HCT116 (cell line): ENCODE data around the gene RSAD1. TPM values are rescaled to one million over a fixed set of nuclear protein-coding genes. Genes with fewer than 3 reads are reported as not detected.

Experiments used
- ATAC-seq: fragments of 200-7000 bp; cut with Tn5 transposase; 2 replicates; pipeline ENCODE4 v1.9.1; 2020; ENCODE audit warnings: mild to moderate bottlenecking, moderate library complexity
- BruUV-seq: library from RNA; stranded (reverse); fragments of 400-500 nt; replicated peaks from 2 replicates; lab custom pipeline; 2021; lab: Mats Ljungman, UMichigan
- CTCF ChIA-PET: fragments of 300-600 bp; sonication (Branson Sonifier 250); formaldehyde crosslinking; loops from one replicate; lab custom pipeline; 2021; ENCODE audit warnings: antibody characterized with exemption; lab: Charles Lee
- POLR2A ChIA-PET: fragments of 300-600, 350-600 bp; sonication (Branson Sonifier 250); formaldehyde crosslinking; loops from one replicate; lab custom pipeline; 2021; ENCODE audit warnings: antibody characterized with exemption; lab: Charles Lee
- RAD21 ChIA-PET, 2 experiments: fragments of 300-600 bp; sonication (Branson Sonifier 250); formaldehyde crosslinking; loops; one replicate each; lab custom pipeline; 2023; ENCODE audit warnings: low total read pairs in 2 of 2; ENCODE audit not compliant: uncharacterized antibody in 2 of 2, unreplicated experiment in 2 of 2, low non-redundant PET in 1 of 2; lab: Charles Lee
- DNase-seq: peaks from one replicate; pipeline ENCODE4 v3.0.0-alpha.2; 2010; ENCODE audit warnings: low read depth, low spot score
- H2AFZ ChIP-seq: fragments of 200-600 bp; shearing (Covaris generic), sonication (generic); 2 replicates; pipeline ENCODE4 v1.6.1; 2017; ENCODE audit warnings: low read depth, mixed run types, mixed read lengths, antibody characterized with exemption, low read length; ENCODE audit not compliant: poor library complexity, severe bottlenecking
- H3K27ac ChIP-seq: 2 replicates; pipeline ENCODE4 v1.5.1; 2012; ENCODE audit warnings: low read depth, low read length
- H3K27me3 ChIP-seq: fragments of 200-600 bp; sonication (generic); 2 replicates; pipeline ENCODE4 v1.6.1; 2016; ENCODE audit warnings: mixed run types, low read length, mixed read lengths; ENCODE audit not compliant: insufficient read depth
- H3K36me3 ChIP-seq, 2 experiments: fragments of 200-500 bp in 1 of 2; fragments of 200-600 bp in 1 of 2; sonication (Bioruptor generic) in 1 of 2; sonication (generic) in 1 of 2; 2 replicates each; pipeline versions ENCODE4 v1.5.1 to v1.6.1; 2014 to 2016; ENCODE audit warnings: low read length in 2 of 2, inconsistent platforms in 1 of 2, mixed read lengths in 1 of 2, mixed run types in 1 of 2; ENCODE audit not compliant: insufficient read depth in 2 of 2, control insufficient read depth in 1 of 2
- H3K4me1 ChIP-seq, 2 experiments: fragments of 200-600 bp in 1 of 2; sonication (generic) in 1 of 2; 2 replicates each; pipeline versions ENCODE4 v1.5.1 to v1.6.1; 2012 to 2017; ENCODE audit warnings: low read length in 2 of 2, inconsistent platforms in 1 of 2, mild to moderate bottlenecking in 1 of 2, mixed read lengths in 1 of 2, mixed run types in 1 of 2, moderate library complexity in 1 of 2; ENCODE audit not compliant: insufficient read depth in 2 of 2, control insufficient read depth in 1 of 2
- H3K4me2 ChIP-seq: fragments of 200-600 bp; sonication (generic); 2 replicates; pipeline ENCODE4 v1.6.1; 2017; ENCODE audit warnings: mixed run types, low read length, mixed read lengths
- H3K4me3 ChIP-seq, 2 experiments: fragments of 200-600 bp in 1 of 2; sonication (generic) in 1 of 2; replicated peaks in 1 of 2; 2 replicates each; pipeline ENCODE4 v1.5.1; 2011 to 2016; ENCODE audit warnings: low read length in 2 of 2, control low read depth in 1 of 2, low read depth in 1 of 2, mild to moderate bottlenecking in 1 of 2, mixed read lengths in 1 of 2, mixed run types in 1 of 2
- H3K79me2 ChIP-seq: fragments of 200-600 bp; sonication (generic); 2 replicates; pipeline ENCODE4 v1.6.1; 2017; ENCODE audit warnings: mild to moderate bottlenecking, mixed run types, low read length, moderate library complexity, mixed read lengths; ENCODE audit not compliant: insufficient read depth
- H3K9ac ChIP-seq: fragments of 200-600 bp; sonication (generic); 2 replicates; pipeline ENCODE4 v1.6.1; 2016; ENCODE audit warnings: low read length, mixed read lengths
- H3K9me2 ChIP-seq: fragments of 200-600 bp; sonication (generic), shearing (Covaris generic); 2 replicates; pipeline ENCODE4 v1.6.1; 2017; ENCODE audit warnings: mixed run types, mild to moderate bottlenecking, moderate library complexity; ENCODE audit not compliant: insufficient read depth
- H3K9me3 ChIP-seq, 2 experiments: fragments of 200-500 bp in 1 of 2; fragments of 200-600 bp in 1 of 2; sonication (Bioruptor generic) in 1 of 2; sonication (generic) in 1 of 2; 2 replicates each; pipeline ENCODE4 v1.6.1; 2014 to 2017; ENCODE audit warnings: low read length in 2 of 2, mixed read lengths in 2 of 2, inconsistent platforms in 1 of 2, low read depth in 1 of 2, mild to moderate bottlenecking in 1 of 2, mixed run types in 1 of 2, moderate library complexity in 1 of 2; ENCODE audit not compliant: control insufficient read depth in 1 of 2, insufficient read depth in 1 of 2
- H4K20me1 ChIP-seq: fragments of 200-600 bp; sonication (generic), shearing (Covaris generic); 2 replicates; pipeline ENCODE4 v1.6.1; 2017; ENCODE audit warnings: mixed run types, mild to moderate bottlenecking, moderate library complexity; ENCODE audit not compliant: insufficient read depth
- ATF3 ChIP-seq: IDR thresholded peaks from 2 replicates; pipeline ENCODE4 v1.6.1; 2012
- CBX3 ChIP-seq: IDR thresholded peaks from 2 replicates; pipeline ENCODE4 v1.6.1; 2012; ENCODE audit warnings: low read depth
- EGR1 ChIP-seq: IDR thresholded peaks from 2 replicates; pipeline ENCODE4 v1.6.1; 2012; ENCODE audit warnings: low read depth
- ELF1 ChIP-seq: IDR thresholded peaks from 2 replicates; pipeline ENCODE4 v1.6.1; 2012; ENCODE audit warnings: low read depth, borderline replicate concordance
- EZH2 ChIP-seq: fragments of 200-600 bp; sonication (generic); IDR thresholded peaks from 2 replicates; pipeline ENCODE4 v1.6.1; 2017; ENCODE audit warnings: antibody characterized with exemption, mixed run types
- EZH2phosphoT487 ChIP-seq: fragments of 200-600 bp; IDR thresholded peaks from 2 replicates; pipeline ENCODE4 v1.6.1; 2018; ENCODE audit warnings: antibody characterized with exemption, borderline replicate concordance
- POLR2A ChIP-seq: IDR thresholded peaks from 2 replicates; pipeline ENCODE4 v1.7.0; 2011; ENCODE audit warnings: borderline replicate concordance; ENCODE audit not compliant: insufficient read depth, insufficient read length; ENCODE audit errors: extremely low read depth
- POLR2AphosphoS5 ChIP-seq: IDR thresholded peaks from 2 replicates; pipeline ENCODE4 v1.6.1; 2011; ENCODE audit warnings: mild to moderate bottlenecking, low read depth, low read length, moderate library complexity
- SP1 ChIP-seq: IDR thresholded peaks from 2 replicates; pipeline ENCODE4 v1.6.1; 2012; ENCODE audit warnings: low read depth
- ZBTB33 ChIP-seq: IDR thresholded peaks from 2 replicates; pipeline ENCODE4 v1.6.1; 2011; ENCODE audit warnings: mild to moderate bottlenecking, low read length, moderate library complexity; ENCODE audit not compliant: insufficient replicate concordance; ENCODE audit errors: extremely low read depth
- ZFX ChIP-seq: fragments of 450-650 bp; IDR thresholded peaks from 2 replicates; pipeline ENCODE4 v1.6.1; 2017
- ZNF274 ChIP-seq: fragments of 200-500 bp; sonication (Bioruptor generic); IDR thresholded peaks from 2 replicates; pipeline ENCODE4 v1.6.1; 2014; ENCODE audit warnings: mild to moderate bottlenecking, low read depth, low read length, inconsistent platforms
- intact Hi-C: fragments of 100-400 bp; cut with micrococcal nuclease; formaldehyde crosslinking; loops from 2 replicates; pipeline ENCODE4 v1.10.0; 2022
- total RNA-seq: library from RNA; stranded (reverse); gene quantifications from one replicate; pipeline ENCODE4 v1.2.1, GENCODE V29; 2021; ENCODE audit not compliant: unreplicated experiment
- TF ChIP-seq, protein P1 (sequence below): IDR thresholded peaks from 2 replicates; pipeline ENCODE4 v1.6.1; 2012
- TF ChIP-seq, protein P2 (sequence below): IDR thresholded peaks from 2 replicates; pipeline ENCODE4 v1.6.1; 2012; ENCODE audit warnings: low read depth

The RSAD1 gene
- total RNA-seq, 1 experiment from 2014 or later = 82.7 TPM

DNA sequence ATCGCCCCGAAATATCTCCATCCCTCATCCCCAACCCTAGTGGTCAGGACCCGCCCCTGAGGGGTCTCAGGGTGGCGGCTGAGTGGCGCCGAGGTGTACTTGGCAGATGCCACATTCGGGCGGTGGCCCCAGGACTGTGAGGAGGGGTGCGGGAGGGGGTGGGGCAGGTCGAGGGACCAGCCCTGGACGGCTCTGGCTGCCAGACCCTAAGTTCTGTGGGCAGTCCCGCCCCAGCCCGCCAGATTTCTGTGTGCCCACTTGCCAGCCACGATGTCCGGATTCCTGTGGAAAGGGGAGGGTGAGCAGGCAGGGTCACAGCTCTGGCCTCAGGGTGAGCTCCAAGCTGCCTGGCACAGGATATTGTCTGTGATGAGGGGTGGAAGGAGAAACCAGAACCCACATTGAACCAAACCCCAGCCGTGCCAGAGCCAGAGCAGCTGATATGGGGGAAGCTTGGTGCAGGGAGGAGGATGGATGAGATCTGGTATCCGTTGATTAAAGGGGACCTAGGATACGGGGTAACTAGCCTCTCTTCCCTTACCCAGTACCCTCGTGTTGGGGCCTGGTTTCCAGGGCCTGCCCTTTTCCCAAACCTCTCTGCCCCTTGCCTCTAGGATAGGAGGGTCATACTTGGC is 8.9 kb upstream of the RSAD1 start:
- BruUV-seq = no TSS peak
- DNase-seq (no peak), ATAC-seq (no peak)
- no peak overlapping the region for H3K4me3 ChIP-seq
- H3K27me3 ChIP-seq = no peaks in the 10 kb centered on the region
- no peak overlapping the region for H2AFZ ChIP-seq
- TF ChIP-seq ATF3 (no peak), POLR2AphosphoS5 (no peak), EZH2 (no peak)
- ChIA-PET POLR2A (no interaction called here), RAD21 (no interaction called here), CTCF (no interaction called here)
- H3K79me2 ChIP-seq = no peaks in the 10 kb centered on the region
- H3K4me1 ChIP-seq = peaks cover 4 to 16% of the 10 kb centered on the region in 2 experiments; a peak in 2 of 4 replicates
- H3K4me2 ChIP-seq = no peak overlapping the region
- H3K9ac ChIP-seq = no peak overlapping the region
- H3K9me3 ChIP-seq = no peaks in the 10 kb centered on the region
- intact Hi-C loops = no loop called here
- no peaks in the 10 kb centered on the region for H4K20me1 ChIP-seq
- no peaks in the 10 kb centered on the region for H3K36me3 ChIP-seq
- no peaks in the 10 kb centered on the region for H3K9me2 ChIP-seq
- H3K27ac ChIP-seq = no peak overlapping the region

GRCh38 chr17:50470426-50470825 is 8.2 kb upstream of the RSAD1 start:
- POLR2A ChIA-PET = no interaction called here
- CTCF ChIA-PET = no interaction called here
- TF ChIP-seq EZH2 = no peak
- TF ChIP-seq, protein P1, sequence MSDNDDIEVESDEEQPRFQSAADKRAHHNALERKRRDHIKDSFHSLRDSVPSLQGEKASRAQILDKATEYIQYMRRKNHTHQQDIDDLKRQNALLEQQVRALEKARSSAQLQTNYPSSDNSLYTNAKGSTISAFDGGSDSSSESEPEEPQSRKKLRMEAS = no peak
- no peak for TF ChIP-seq ZFX
- no peak for TF ChIP-seq ATF3
- TF ChIP-seq, protein P2, sequence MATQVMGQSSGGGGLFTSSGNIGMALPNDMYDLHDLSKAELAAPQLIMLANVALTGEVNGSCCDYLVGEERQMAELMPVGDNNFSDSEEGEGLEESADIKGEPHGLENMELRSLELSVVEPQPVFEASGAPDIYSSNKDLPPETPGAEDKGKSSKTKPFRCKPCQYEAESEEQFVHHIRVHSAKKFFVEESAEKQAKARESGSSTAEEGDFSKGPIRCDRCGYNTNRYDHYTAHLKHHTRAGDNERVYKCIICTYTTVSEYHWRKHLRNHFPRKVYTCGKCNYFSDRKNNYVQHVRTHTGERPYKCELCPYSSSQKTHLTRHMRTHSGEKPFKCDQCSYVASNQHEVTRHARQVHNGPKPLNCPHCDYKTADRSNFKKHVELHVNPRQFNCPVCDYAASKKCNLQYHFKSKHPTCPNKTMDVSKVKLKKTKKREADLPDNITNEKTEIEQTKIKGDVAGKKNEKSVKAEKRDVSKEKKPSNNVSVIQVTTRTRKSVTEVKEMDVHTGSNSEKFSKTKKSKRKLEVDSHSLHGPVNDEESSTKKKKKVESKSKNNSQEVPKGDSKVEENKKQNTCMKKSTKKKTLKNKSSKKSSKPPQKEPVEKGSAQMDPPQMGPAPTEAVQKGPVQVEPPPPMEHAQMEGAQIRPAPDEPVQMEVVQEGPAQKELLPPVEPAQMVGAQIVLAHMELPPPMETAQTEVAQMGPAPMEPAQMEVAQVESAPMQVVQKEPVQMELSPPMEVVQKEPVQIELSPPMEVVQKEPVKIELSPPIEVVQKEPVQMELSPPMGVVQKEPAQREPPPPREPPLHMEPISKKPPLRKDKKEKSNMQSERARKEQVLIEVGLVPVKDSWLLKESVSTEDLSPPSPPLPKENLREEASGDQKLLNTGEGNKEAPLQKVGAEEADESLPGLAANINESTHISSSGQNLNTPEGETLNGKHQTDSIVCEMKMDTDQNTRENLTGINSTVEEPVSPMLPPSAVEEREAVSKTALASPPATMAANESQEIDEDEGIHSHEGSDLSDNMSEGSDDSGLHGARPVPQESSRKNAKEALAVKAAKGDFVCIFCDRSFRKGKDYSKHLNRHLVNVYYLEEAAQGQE = no peak
- no peak for TF ChIP-seq ZBTB33
- no peak for TF ChIP-seq SP1
- TF ChIP-seq ELF1 = no peak
- no peak for TF ChIP-seq CBX3
- no peak for TF ChIP-seq POLR2A
- TF ChIP-seq EZH2phosphoT487 = no peak
- TF ChIP-seq ZNF274 = no peak
- no peak for TF ChIP-seq EGR1
- TF ChIP-seq POLR2AphosphoS5 = no peak

More at GRCh38 chr17:50470426-50470825, 8.2 kb upstream of the RSAD1 start:
- no peaks in the 10 kb centered on the region for H3K9me2 ChIP-seq
- no peak overlapping the region for H3K4me3 ChIP-seq
- H3K36me3 ChIP-seq = no peaks in the 10 kb centered on the region
- H3K79me2 ChIP-seq = no peaks in the 10 kb centered on the region
- RAD21 ChIA-PET = no interaction called here
- intact Hi-C loops = no loop called here
- no peaks in the 10 kb centered on the region for H3K9me3 ChIP-seq
- H3K27me3 ChIP-seq = no peaks in the 10 kb centered on the region
- peaks cover 4 to 16% of the 10 kb centered on the region in 2 experiments; a peak in 2 of 4 replicates for H3K4me1 ChIP-seq
- H3K9ac ChIP-seq = no peak overlapping the region
- no peak for ATAC-seq
- no peak for DNase-seq
- BruUV-seq = no TSS peak
- no peak overlapping the region for H3K27ac ChIP-seq
- H3K4me2 ChIP-seq = no peak overlapping the region
- H4K20me1 ChIP-seq = no peaks in the 10 kb centered on the region
- H2AFZ ChIP-seq = no peak overlapping the region
